GM23338 (cell line): Measurements from ENCODE around the gene HSPB6. TPM values are rescaled to one million over a fixed set of nuclear protein-coding genes. Genes with fewer than 3 reads are reported as not detected.

Experiments
- ATAC-seq: fragments of 200-7000 bp; cut with Tn5 transposase; 3 replicates; pipeline ENCODE4 v1.9.1; 2020
- DNase-seq: peaks from one replicate; pipeline ENCODE4 v3.0.0-alpha.2; 2015; ENCODE audit warnings: low spot score
- H2AFZ ChIP-seq: fragments of 200-600 bp; sonication (generic); 2 replicates; pipeline ENCODE4 v1.8.0; 2016; ENCODE audit warnings: antibody characterized with exemption, mild to moderate bottlenecking, moderate library complexity
- H3F3A ChIP-seq: fragments of 200-600 bp; sonication (generic); replicated peaks from 2 replicates; pipeline ENCODE4 v1.8.0; 2017; ENCODE audit warnings: antibody characterized with exemption, mixed run types, low read depth
- H3K27ac ChIP-seq: fragments of 200-600 bp; sonication (generic); 2 replicates; pipeline ENCODE4 v1.6.1; 2016; ENCODE audit warnings: low read depth
- H3K27me3 ChIP-seq: fragments of 200-600 bp; sonication (generic); 2 replicates; pipeline ENCODE4 v1.8.0; 2016; ENCODE audit warnings: mild to moderate bottlenecking, mixed run types, moderate library complexity; ENCODE audit not compliant: insufficient read depth
- H3K36me3 ChIP-seq: fragments of 200-600 bp; sonication (generic); 2 replicates; pipeline ENCODE4 v1.8.0; 2016; ENCODE audit warnings: mild to moderate bottlenecking; ENCODE audit not compliant: insufficient read depth
- H3K4me1 ChIP-seq: fragments of 200-600 bp; sonication (generic); 2 replicates; pipeline ENCODE4 v1.8.0; 2016; ENCODE audit warnings: mild to moderate bottlenecking, moderate library complexity; ENCODE audit not compliant: insufficient read depth
- H3K4me2 ChIP-seq: fragments of 200-600 bp; sonication (generic); 2 replicates; pipeline ENCODE4 v1.7.1; 2017; ENCODE audit warnings: mixed run types
- H3K4me3 ChIP-seq: fragments of 200-600 bp; sonication (generic); 2 replicates; pipeline ENCODE4 v1.6.1; 2016; ENCODE audit warnings: mixed run types
- H3K79me2 ChIP-seq: fragments of 200-600 bp; sonication (generic); replicated peaks from 2 replicates; pipeline ENCODE4 v1.8.0; 2017; ENCODE audit warnings: mild to moderate bottlenecking; ENCODE audit not compliant: insufficient read depth
- H3K9me2 ChIP-seq: fragments of 200-600 bp; sonication (generic); 2 replicates; pipeline ENCODE4 v1.8.0; 2017; ENCODE audit not compliant: insufficient read depth
- H4K20me1 ChIP-seq: fragments of 200-600 bp; sonication (generic); replicated peaks from 2 replicates; pipeline ENCODE4 v1.8.0; 2017; ENCODE audit warnings: mild to moderate bottlenecking; ENCODE audit not compliant: insufficient read depth
- H3K27ac Mint-ChIP-seq: 2 replicates; pipeline ENCODE4 v1.8.0; 2020; ENCODE audit warnings: inconsistent platforms, mild to moderate bottlenecking, moderate library complexity, mixed read lengths
- H3K27me3 Mint-ChIP-seq: 3 replicates; pipeline ENCODE4 v1.8.0; 2022; ENCODE audit warnings: low read depth, mild to moderate bottlenecking, moderate library complexity, mixed read lengths, inconsistent platforms; ENCODE audit not compliant: insufficient read depth, poor library complexity
- H3K36me3 Mint-ChIP-seq: 3 replicates; pipeline ENCODE4 v1.8.0; 2021; ENCODE audit warnings: low read depth, mild to moderate bottlenecking, inconsistent platforms, moderate library complexity, mixed read lengths
- H3K4me1 Mint-ChIP-seq: 3 replicates; pipeline ENCODE4 v1.8.0; 2020; ENCODE audit warnings: mild to moderate bottlenecking, inconsistent platforms, mixed read lengths
- H3K4me3 Mint-ChIP-seq: 3 replicates; pipeline ENCODE4 v1.8.0; 2021; ENCODE audit warnings: moderate library complexity, mild to moderate bottlenecking, inconsistent platforms, mixed read lengths
- H3K9me3 Mint-ChIP-seq: 3 replicates; pipeline ENCODE4 v1.8.0; 2020; ENCODE audit warnings: moderate library complexity, mild to moderate bottlenecking, inconsistent platforms, mixed read lengths
- CREB1 ChIP-seq: fragments of 250-450 bp; sonication (Bioruptor Pico); IDR thresholded peaks from 2 replicates; pipeline ENCODE4 v1.5.0; 2020; ENCODE audit warnings: low read depth, mild to moderate bottlenecking, moderate library complexity
- EZH2phosphoT487 ChIP-seq: fragments of 200-600 bp; sonication (generic); IDR thresholded peaks from one replicate; pipeline ENCODE4 v1.8.1; 2018; ENCODE audit warnings: antibody characterized with exemption; ENCODE audit not compliant: unreplicated experiment
- NANOG ChIP-seq: IDR thresholded peaks from 2 replicates; pipeline ENCODE4 v1.6.1; 2016; ENCODE audit warnings: antibody characterized with exemption, borderline replicate concordance
- POLR2AphosphoS5 ChIP-seq: IDR thresholded peaks from 2 replicates; pipeline ENCODE4 v1.6.1; 2016; ENCODE audit warnings: antibody characterized with exemption, low read depth
- STAT1 ChIP-seq: IDR thresholded peaks from one replicate; pipeline ENCODE4 v1.6.1; 2016; ENCODE audit warnings: antibody characterized with exemption; ENCODE audit not compliant: unreplicated experiment
- ZNF114 ChIP-seq: fragments of 250-450 bp; sonication (Bioruptor Pico); IDR thresholded peaks from 2 replicates; pipeline ENCODE4 v1.5.0; 2020; ENCODE audit warnings: mild to moderate bottlenecking, moderate library complexity
- ZNF331 ChIP-seq: fragments of 250-450 bp; sonication (Bioruptor Pico); IDR thresholded peaks from 2 replicates; pipeline ENCODE4 v1.5.0; 2020; ENCODE audit warnings: low read depth, mild to moderate bottlenecking, moderate library complexity
- polyA plus RNA-seq: library from polyadenylated mRNA; unstranded; fragments of >200 nt; fragmentation: Nextera tagmentation; extraction: Ambion mirVana; gene quantifications from 2 replicates; pipeline ENCODE4 v1.2.1, GENCODE V29; 2016
- total RNA-seq: library from RNA; depleted of rRNA; stranded (reverse); fragments of >200 nt; shearing (Covaris generic); gene quantifications from 2 replicates; pipeline ENCODE4 v1.2.3, GENCODE V29; 2014
- TF ChIP-seq, protein P1 (sequence below): fragments of 250-450 bp; sonication (Bioruptor Pico); IDR thresholded peaks from 2 replicates; pipeline ENCODE4 v1.5.0; 2020; ENCODE audit warnings: mild to moderate bottlenecking, moderate library complexity
- TF ChIP-seq, protein P2 (sequence below): IDR thresholded peaks from one replicate; pipeline ENCODE4 v1.6.1; 2018; ENCODE audit warnings: antibody characterized with exemption; ENCODE audit not compliant: unreplicated experiment
- TF ChIP-seq, protein P3 (sequence below), 2 experiments: fragments of 200-600 bp in 1 of 2; sonication (generic) in 1 of 2; conservative IDR thresholded peaks; 2 replicates each; pipeline versions ENCODE4 v1.5.1 to v1.6.1; 2016 to 2017; ENCODE audit warnings: antibody characterized with exemption in 2 of 2, low read depth in 2 of 2, mild to moderate bottlenecking in 2 of 2, moderate library complexity in 1 of 2

HSPB6 gene
- total and polyA plus RNA-seq, 2 experiments from 2014 or later: 0.87 to 3.2 TPM

DNA sequence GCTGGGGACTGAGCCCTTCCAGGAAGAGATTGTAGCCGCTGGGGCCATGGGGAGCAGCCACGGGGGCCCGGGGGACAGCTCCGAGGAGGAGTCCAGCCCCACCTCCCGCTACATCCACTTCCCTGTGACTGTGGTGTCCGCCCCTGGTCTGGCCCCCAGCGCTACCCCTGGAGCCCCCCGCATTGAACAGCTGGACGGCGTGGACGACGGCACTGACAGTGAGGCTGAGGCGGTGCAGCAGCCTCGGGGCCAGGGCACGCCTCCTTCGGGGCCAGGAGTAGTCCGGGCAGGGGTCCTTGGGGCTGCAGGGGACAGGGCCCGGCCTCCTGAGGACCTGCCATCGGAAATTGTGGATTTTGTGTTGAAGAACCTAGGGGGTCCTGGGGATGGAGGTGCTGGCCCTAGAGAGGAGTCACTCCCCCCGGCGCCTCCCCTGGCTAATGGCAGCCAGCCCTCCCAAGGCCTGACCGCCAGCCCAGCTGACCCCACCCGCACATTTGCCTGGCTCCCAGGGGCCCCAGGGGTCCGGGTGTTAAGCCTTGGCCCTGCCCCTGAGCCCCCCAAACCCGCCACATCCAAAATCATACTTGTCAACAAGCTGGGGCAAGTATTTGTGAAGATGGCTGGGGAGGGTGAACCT is 24.2 kb downstream of the HSPB6 start:
- H3K4me1 Mint-ChIP-seq: no peaks in the 10 kb centered on the region
- Histone ChIP-seq H2AFZ (no peak overlapping the region), H3K27me3 (no peaks in the 10 kb centered on the region), H3K27ac (no peak overlapping the region), H3K36me3 (peaks cover 11% of the 10 kb centered on the region; the same call in 1 of the 2 replicates), H3K4me1 (no peaks in the 10 kb centered on the region), H3F3A (no peaks in the 10 kb centered on the region), H4K20me1 (peaks cover 5% of the 10 kb centered on the region), H3K79me2 (no peaks in the 10 kb centered on the region), H3K4me2 (no peak overlapping the region), H3K9me2 (no peaks in the 10 kb centered on the region), H3K4me3 (no peak overlapping the region)
- H3K9me3 Mint-ChIP-seq: no peaks in the 10 kb centered on the region; the same call in 2 of the 3 replicates
- no peak overlapping the region for H3K27ac Mint-ChIP-seq
- H3K27me3 Mint-ChIP-seq: peaks cover 12% of the 10 kb centered on the region
- no peak for ATAC-seq
- DNase-seq: no peak
- peaks cover 75% of the 10 kb centered on the region for H3K36me3 Mint-ChIP-seq
- H3K4me3 Mint-ChIP-seq: no peak overlapping the region
- TF ChIP-seq, protein P1, sequence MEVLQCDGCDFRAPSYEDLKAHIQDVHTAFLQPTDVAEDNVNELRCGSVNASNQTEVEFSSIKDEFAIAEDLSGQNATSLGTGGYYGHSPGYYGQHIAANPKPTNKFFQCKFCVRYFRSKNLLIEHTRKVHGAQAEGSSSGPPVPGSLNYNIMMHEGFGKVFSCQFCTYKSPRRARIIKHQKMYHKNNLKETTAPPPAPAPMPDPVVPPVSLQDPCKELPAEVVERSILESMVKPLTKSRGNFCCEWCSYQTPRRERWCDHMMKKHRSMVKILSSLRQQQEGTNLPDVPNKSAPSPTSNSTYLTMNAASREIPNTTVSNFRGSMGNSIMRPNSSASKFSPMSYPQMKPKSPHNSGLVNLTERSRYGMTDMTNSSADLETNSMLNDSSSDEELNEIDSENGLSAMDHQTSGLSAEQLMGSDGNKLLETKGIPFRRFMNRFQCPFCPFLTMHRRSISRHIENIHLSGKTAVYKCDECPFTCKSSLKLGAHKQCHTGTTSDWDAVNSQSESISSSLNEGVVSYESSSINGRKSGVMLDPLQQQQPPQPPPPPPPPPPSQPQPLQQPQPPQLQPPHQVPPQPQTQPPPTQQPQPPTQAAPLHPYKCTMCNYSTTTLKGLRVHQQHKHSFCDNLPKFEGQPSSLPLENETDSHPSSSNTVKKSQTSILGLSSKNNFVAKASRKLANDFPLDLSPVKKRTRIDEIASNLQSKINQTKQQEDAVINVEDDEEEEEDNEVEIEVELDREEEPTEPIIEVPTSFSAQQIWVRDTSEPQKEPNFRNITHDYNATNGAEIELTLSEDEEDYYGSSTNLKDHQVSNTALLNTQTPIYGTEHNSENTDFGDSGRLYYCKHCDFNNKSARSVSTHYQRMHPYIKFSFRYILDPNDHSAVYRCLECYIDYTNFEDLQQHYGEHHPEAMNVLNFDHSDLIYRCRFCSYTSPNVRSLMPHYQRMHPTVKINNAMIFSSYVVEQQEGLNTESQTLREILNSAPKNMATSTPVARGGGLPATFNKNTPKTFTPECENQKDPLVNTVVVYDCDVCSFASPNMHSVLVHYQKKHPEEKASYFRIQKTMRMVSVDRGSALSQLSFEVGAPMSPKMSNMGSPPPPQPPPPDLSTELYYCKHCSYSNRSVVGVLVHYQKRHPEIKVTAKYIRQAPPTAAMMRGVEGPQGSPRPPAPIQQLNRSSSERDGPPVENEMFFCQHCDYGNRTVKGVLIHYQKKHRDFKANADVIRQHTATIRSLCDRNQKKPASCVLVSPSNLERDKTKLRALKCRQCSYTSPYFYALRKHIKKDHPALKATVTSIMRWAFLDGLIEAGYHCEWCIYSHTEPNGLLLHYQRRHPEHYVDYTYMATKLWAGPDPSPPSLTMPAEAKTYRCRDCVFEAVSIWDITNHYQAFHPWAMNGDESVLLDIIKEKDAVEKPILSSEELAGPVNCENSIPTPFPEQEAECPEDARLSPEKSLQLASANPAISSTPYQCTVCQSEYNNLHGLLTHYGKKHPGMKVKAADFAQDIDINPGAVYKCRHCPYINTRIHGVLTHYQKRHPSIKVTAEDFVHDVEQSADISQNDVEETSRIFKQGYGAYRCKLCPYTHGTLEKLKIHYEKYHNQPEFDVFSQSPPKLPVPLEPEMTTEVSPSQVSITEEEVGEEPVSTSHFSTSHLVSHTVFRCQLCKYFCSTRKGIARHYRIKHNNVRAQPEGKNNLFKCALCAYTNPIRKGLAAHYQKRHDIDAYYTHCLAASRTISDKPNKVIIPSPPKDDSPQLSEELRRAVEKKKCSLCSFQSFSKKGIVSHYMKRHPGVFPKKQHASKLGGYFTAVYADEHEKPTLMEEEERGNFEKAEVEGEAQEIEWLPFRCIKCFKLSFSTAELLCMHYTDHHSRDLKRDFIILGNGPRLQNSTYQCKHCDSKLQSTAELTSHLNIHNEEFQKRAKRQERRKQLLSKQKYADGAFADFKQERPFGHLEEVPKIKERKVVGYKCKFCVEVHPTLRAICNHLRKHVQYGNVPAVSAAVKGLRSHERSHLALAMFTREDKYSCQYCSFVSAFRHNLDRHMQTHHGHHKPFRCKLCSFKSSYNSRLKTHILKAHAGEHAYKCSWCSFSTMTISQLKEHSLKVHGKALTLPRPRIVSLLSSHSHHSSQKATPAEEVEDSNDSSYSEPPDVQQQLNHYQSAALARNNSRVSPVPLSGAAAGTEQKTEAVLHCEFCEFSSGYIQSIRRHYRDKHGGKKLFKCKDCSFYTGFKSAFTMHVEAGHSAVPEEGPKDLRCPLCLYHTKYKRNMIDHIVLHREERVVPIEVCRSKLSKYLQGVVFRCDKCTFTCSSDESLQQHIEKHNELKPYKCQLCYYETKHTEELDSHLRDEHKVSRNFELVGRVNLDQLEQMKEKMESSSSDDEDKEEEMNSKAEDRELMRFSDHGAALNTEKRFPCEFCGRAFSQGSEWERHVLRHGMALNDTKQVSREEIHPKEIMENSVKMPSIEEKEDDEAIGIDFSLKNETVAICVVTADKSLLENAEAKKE (CRISPR knock-in tag): no peak
- TF ChIP-seq POLR2AphosphoS5 (no peak), ZNF114 (no peak), ZNF331 (CRISPR knock-in tag) (no peak), CREB1 (CRISPR knock-in tag) (no peak), EZH2phosphoT487 (no peak), NANOG (no peak), STAT1 (no peak)
- TF ChIP-seq, protein P2, sequence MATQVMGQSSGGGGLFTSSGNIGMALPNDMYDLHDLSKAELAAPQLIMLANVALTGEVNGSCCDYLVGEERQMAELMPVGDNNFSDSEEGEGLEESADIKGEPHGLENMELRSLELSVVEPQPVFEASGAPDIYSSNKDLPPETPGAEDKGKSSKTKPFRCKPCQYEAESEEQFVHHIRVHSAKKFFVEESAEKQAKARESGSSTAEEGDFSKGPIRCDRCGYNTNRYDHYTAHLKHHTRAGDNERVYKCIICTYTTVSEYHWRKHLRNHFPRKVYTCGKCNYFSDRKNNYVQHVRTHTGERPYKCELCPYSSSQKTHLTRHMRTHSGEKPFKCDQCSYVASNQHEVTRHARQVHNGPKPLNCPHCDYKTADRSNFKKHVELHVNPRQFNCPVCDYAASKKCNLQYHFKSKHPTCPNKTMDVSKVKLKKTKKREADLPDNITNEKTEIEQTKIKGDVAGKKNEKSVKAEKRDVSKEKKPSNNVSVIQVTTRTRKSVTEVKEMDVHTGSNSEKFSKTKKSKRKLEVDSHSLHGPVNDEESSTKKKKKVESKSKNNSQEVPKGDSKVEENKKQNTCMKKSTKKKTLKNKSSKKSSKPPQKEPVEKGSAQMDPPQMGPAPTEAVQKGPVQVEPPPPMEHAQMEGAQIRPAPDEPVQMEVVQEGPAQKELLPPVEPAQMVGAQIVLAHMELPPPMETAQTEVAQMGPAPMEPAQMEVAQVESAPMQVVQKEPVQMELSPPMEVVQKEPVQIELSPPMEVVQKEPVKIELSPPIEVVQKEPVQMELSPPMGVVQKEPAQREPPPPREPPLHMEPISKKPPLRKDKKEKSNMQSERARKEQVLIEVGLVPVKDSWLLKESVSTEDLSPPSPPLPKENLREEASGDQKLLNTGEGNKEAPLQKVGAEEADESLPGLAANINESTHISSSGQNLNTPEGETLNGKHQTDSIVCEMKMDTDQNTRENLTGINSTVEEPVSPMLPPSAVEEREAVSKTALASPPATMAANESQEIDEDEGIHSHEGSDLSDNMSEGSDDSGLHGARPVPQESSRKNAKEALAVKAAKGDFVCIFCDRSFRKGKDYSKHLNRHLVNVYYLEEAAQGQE: no peak
- TF ChIP-seq, protein P3, sequence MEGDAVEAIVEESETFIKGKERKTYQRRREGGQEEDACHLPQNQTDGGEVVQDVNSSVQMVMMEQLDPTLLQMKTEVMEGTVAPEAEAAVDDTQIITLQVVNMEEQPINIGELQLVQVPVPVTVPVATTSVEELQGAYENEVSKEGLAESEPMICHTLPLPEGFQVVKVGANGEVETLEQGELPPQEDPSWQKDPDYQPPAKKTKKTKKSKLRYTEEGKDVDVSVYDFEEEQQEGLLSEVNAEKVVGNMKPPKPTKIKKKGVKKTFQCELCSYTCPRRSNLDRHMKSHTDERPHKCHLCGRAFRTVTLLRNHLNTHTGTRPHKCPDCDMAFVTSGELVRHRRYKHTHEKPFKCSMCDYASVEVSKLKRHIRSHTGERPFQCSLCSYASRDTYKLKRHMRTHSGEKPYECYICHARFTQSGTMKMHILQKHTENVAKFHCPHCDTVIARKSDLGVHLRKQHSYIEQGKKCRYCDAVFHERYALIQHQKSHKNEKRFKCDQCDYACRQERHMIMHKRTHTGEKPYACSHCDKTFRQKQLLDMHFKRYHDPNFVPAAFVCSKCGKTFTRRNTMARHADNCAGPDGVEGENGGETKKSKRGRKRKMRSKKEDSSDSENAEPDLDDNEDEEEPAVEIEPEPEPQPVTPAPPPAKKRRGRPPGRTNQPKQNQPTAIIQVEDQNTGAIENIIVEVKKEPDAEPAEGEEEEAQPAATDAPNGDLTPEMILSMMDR (conservative IDR thresholded peaks at IDR 0.05; ENCODE audit: low read depth in 2 of 2): no peak
